ENCODE results near the gene XCR1.

Gene XCR1

GRCh38 chr3:45992821-45993221 is 34.5 kb downstream of the XCR1 start:
- H3K27me3 ChIP-seq (ENCODE audit: control insufficient read depth, insufficient read depth, low read length), result no peaks in the 10 kb centered on the region
- H3K4me2 ChIP-seq (ENCODE audit: low read length), result no peak overlapping the region
- H2AFZ ChIP-seq, result no peak overlapping the region
- no peak overlapping the region for H3K9ac ChIP-seq
- H3K4me1 ChIP-seq, result peaks cover 11% of the 10 kb centered on the region
- TF ChIP-seq CTCF (IDR thresholded peaks at IDR 0.05), result no peak
- H3K4me3 ChIP-seq (ENCODE audit: low read depth, low read length), result no peak overlapping the region
- no peak overlapping the region for H3K27ac ChIP-seq
- H3K9me3 ChIP-seq (ENCODE audit: control insufficient read depth, low read length), result no peaks in the 10 kb centered on the region
- no peaks in the 10 kb centered on the region for H3K36me3 ChIP-seq (ENCODE audit: control insufficient read depth, insufficient read depth, low read length)
- no peaks in the 10 kb centered on the region for H3K79me2 ChIP-seq

GRCh38 chr3:45992133-45992729 is 35.1 kb downstream of the XCR1 start:
- no peak overlapping the region for H3K27ac ChIP-seq
- H3K4me1 ChIP-seq, result peaks cover 12% of the 10 kb centered on the region
- H3K4me3 ChIP-seq (ENCODE audit: low read depth, low read length), result no peak overlapping the region

GRCh38 chr3:45991341-45991740 is 35.9 kb downstream of the XCR1 start:
- peaks cover 12% of the 10 kb centered on the region for H3K4me1 ChIP-seq
- no peak overlapping the region for H3K27ac ChIP-seq

More at GRCh38 chr3:45992133-45992729, 35.1 kb downstream of the XCR1 start:
- H3K4me2 ChIP-seq (ENCODE audit: low read length), result no peak overlapping the region
- no peak overlapping the region for H2AFZ ChIP-seq
- H3K79me2 ChIP-seq, result no peaks in the 10 kb centered on the region
- H3K36me3 ChIP-seq (ENCODE audit: control insufficient read depth, insufficient read depth, low read length), result no peaks in the 10 kb centered on the region
- no peaks in the 10 kb centered on the region for H3K9me3 ChIP-seq (ENCODE audit: control insufficient read depth, low read length)
- no peak for TF ChIP-seq CTCF (IDR thresholded peaks at IDR 0.05)
- no peaks in the 10 kb centered on the region for H3K27me3 ChIP-seq (ENCODE audit: control insufficient read depth, insufficient read depth, low read length)
- H3K9ac ChIP-seq, result no peak overlapping the region

GRCh38 chr3:45990181-45990580 is 37.1 kb downstream of the XCR1 start:
- Histone ChIP-seq H3K4me3 (ENCODE audit: low read depth, low read length) (no peak overlapping the region), H3K27ac (no peak overlapping the region), H3K79me2 (no peaks in the 10 kb centered on the region), H3K27me3 (ENCODE audit: control insufficient read depth, insufficient read depth, low read length) (no peaks in the 10 kb centered on the region), H3K4me2 (ENCODE audit: low read length) (no peak overlapping the region), H2AFZ (no peak overlapping the region), H3K9ac (no peak overlapping the region), H3K9me3 (ENCODE audit: control insufficient read depth, low read length) (no peaks in the 10 kb centered on the region), H3K36me3 (ENCODE audit: control insufficient read depth, insufficient read depth, low read length) (no peaks in the 10 kb centered on the region), H3K4me1 (peaks cover 15% of the 10 kb centered on the region)
- no peak for TF ChIP-seq CTCF (IDR thresholded peaks at IDR 0.05)

More at GRCh38 chr3:45991341-45991740, 35.9 kb downstream of the XCR1 start:
- no peaks in the 10 kb centered on the region for H3K27me3 ChIP-seq (ENCODE audit: control insufficient read depth, insufficient read depth, low read length)
- TF ChIP-seq CTCF (IDR thresholded peaks at IDR 0.05), result no peak
- H3K36me3 ChIP-seq (ENCODE audit: control insufficient read depth, insufficient read depth, low read length), result no peaks in the 10 kb centered on the region
- no peak overlapping the region for H3K4me2 ChIP-seq (ENCODE audit: low read length)
- no peak overlapping the region for H3K9ac ChIP-seq
- H2AFZ ChIP-seq, result no peak overlapping the region
- H3K4me3 ChIP-seq (ENCODE audit: low read depth, low read length), result no peak overlapping the region
- no peaks in the 10 kb centered on the region for H3K79me2 ChIP-seq
- no peaks in the 10 kb centered on the region for H3K9me3 ChIP-seq (ENCODE audit: control insufficient read depth, low read length)

GRCh38 chr3:45988804-45989203 is 38.5 kb downstream of the XCR1 start:
- Histone ChIP-seq H3K79me2 (no peaks in the 10 kb centered on the region), H3K9ac (no peak overlapping the region), H3K4me2 (ENCODE audit: low read length) (no peak overlapping the region), H2AFZ (no peak overlapping the region), H3K4me1 (peaks cover 23% of the 10 kb centered on the region), H3K36me3 (ENCODE audit: control insufficient read depth, insufficient read depth, low read length) (no peaks in the 10 kb centered on the region), H3K4me3 (ENCODE audit: low read depth, low read length) (no peak overlapping the region), H3K27me3 (ENCODE audit: control insufficient read depth, insufficient read depth, low read length) (no peaks in the 10 kb centered on the region), H3K9me3 (ENCODE audit: control insufficient read depth, low read length) (no peaks in the 10 kb centered on the region), H3K27ac (no peak overlapping the region)
- TF ChIP-seq CTCF (IDR thresholded peaks at IDR 0.05), result no peak
